NCI-H1417 (cell line): ENCODE measurements around the gene TXNDC9.
"Not testable (repeated sequence)": the region's sequence is repeated elsewhere in the genome, so short reads cannot be mapped to it uniquely, and the experiment has no call there.

Source experiments
- DNase-seq, 3 experiments: peaks; one replicate each; lab custom pipeline; 2025; lab: John Stamatoyannopoulos, UW

TXNDC9 gene, protein sequence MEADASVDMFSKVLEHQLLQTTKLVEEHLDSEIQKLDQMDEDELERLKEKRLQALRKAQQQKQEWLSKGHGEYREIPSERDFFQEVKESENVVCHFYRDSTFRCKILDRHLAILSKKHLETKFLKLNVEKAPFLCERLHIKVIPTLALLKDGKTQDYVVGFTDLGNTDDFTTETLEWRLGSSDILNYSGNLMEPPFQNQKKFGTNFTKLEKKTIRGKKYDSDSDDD

GRCh38 chr2:99335911-99336803 is at the start of gene TXNDC9:
Gene TXNDC9, minus strand, starts transcription at chr2:99336333. Its CDS starts 3,123 bp downstream, at chr2:99333210.
- peak; percentile 98 to 100 (median 99) for DNase-seq

DNA sequence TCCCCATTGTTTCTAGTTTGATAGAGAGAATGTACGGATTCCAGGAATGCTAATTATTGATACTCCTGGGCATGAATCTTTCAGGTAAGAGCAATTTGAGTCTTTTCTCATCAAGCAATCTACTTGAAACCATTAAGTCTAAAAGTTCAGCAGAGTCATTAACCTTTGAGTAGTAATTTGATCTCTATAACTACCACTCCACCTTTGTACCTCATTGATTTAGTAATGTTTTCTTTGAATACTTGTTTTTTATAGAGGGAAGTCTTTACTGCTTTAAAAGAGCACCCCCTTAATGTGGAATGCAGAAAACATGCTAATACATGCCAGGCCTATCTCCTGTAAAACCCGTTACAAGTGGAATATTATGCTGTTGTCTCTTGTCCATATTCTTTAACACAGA is 46.0 kb upstream of the TXNDC9 start:
- DNase-seq, result no peak

DNA sequence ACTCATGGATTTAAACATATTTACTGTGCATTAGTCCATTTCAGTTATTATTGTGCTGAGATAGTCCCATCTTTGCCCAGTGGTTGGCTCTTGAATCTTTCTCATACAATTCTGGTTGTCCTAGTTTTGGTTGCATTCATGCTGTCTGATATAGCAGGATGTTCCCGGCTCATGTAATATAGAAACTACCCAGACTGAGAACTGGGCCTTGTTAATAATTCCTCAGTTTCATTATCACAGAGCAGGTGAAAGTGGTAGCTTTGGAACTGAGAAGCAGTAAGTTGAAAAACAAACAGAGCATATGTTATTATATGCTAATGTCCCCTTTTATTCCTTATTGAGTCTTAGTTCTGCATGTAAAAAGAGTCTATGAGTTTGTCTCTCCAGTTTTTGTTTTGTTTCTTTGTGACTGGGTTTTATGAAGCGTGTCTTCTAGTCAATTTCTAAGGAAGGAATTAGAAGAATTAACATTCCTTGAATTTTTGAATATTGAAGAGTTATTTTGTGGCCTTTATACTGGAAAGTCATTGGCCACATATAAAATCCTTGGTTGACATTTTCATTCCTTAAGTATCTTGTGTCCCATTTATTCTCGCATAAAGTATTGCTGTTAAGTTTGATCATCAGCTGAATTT is 44.4 kb upstream of the TXNDC9 start:
- no peak for DNase-seq

DNA sequence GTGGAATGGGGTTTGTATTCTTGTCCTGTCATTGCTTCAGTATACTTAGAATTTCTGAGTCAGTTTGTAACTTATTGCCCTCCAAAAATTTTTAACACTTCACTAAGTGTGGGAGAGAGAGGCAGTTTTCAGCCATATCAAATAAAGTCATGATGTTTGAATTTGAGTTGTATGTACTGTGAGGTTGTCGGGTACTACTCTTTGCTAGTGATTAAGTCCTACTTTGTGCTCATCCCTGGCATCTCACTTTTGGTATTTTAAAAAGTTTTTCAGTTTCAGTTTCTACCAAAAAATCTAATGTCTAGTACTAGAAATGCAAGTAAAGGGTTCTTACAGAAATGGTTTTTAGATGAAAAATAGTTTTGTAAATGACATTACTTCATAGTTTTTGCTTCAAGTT is 41.7 kb upstream of the TXNDC9 start:
- no peak for DNase-seq

DNA sequence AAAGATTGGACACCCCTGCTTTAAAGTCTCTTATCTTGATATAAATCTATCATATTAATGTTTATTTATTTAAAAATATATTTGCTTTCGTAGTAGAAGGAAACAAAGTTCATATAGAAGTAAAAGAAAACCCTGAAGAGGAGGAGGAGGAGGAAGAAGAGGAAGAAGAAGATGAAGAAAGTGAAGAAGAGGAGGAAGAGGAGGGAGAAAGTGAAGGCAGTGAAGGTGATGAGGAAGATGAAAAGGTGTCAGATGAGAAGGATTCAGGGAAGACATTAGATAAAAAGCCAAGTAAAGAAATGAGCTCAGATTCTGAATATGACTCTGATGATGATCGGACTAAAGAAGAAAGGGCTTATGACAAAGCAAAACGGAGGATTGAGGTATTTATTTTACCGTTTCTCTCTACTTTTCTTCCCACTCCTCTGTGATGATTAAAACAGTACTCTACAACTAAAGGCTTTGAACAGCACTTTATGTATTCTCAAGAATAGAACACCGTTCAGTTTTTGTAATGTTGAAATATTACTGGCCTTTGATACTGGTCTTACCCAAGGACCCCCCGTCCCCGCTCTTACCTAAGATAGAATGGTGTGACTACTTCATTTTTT is 40.2 kb upstream of the TXNDC9 start:
- DNase-seq, result no peak

GRCh38 chr2:99374747-99375146 is 38.6 kb upstream of the TXNDC9 start:
- DNase-seq, result no peak

- no peak for DNase-seq
These were observed 37.0 kb upstream of the TXNDC9 start for GRCh38 chr2:99373144-99373543.

GRCh38 chr2:99368854-99369253 is 32.7 kb upstream of the TXNDC9 start:
- not testable (repeated sequence) for DNase-seq

DNA sequence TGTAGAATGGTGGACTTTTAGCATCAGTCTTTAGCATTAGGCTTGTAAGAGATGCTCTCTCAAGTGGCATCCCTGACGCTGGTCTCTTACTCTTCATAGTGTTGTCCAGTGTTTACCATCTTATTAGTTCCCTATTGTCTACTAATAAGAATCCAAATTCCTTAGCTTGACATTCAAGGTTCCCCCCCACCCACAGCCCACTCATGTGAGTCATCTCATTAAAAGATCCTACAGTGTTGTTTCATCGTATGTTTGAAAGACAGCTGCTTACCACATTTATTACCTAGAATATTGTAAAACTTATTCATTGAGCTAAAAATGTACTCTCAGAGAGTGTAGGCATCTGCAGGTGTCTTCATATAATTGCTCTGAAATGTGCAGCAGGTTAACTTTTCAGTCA is 29.5 kb upstream of the TXNDC9 start:
- DNase-seq, result no peak

GRCh38 chr2:99356853-99357252 is 20.7 kb upstream of the TXNDC9 start:
- no peak for DNase-seq

GRCh38 chr2:99354825-99355224 is 18.7 kb upstream of the TXNDC9 start:
- not testable (repeated sequence) for DNase-seq

- DNase-seq, result no peak
These were observed 17.9 kb upstream of the TXNDC9 start for GRCh38 chr2:99354070-99354469.

DNA sequence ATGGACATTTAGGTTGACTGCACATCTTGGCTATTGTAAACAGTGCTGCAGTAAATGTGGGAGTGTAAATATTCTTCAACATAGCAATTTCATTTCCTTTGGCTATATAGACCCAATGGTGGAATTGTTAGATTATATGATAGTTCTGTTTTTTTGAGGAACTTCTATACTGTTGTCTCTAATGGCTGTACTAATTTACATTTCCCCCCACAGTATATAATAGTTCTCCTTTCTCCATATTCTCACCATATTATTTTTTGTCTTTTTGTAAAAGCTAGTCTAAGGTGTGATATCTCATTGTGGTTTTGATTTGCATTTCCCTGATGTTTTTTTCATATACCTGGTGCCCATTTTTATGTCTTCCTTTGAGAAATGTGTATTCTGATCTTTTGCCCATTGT is 14.1 kb upstream of the TXNDC9 start:
- no peak for DNase-seq

- DNase-seq, result no peak
These were observed 12.0 kb upstream of the TXNDC9 start for GRCh38 chr2:99348173-99348572.

- DNase-seq, result no peak
These were observed 10.1 kb upstream of the TXNDC9 start for GRCh38 chr2:99346218-99346617.

GRCh38 chr2:99345446-99345845 is 9.3 kb upstream of the TXNDC9 start:
- DNase-seq, result not testable (repeated sequence)

- no peak for DNase-seq
These were observed 6.4 kb upstream of the TXNDC9 start for GRCh38 chr2:99342536-99342935.

DNA sequence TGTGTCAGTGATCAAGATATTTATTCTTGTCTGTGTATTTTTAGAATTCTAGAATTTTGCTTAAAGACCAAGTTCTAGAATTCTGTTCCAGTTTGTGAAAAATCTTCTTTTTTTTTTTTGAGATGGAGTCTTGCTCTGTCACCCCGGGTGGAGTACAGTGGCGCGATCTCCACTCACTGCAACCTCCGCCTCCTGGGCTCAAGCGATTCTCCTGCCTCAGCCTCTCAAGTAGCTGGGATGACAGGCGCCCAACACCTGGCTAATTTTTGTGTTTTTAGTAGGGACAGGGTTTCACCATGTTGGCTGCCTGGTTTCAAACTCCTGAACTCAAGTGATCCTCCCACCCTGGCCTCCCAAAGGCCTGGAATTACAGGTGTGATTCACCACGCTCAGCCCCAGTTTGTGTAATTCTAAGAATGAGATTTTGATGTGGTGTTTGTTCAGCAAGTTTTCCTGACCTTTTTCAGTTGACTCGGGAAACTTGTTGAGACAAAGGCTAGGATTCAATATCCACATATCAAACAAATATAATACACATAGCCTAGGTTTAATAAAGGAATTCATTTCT is 4.6 kb upstream of the TXNDC9 start:
- no peak for DNase-seq

- DNase-seq, result peak in 1 of 3 experiments; percentile 53
These were observed 2.0 kb upstream of the TXNDC9 start for GRCh38 chr2:99338029-99338585.

GRCh38 chr2:99337113-99338028 is 1.2 kb upstream of the TXNDC9 start, which contains the start of gene EIF5B:
Gene EIF5B, plus strand, starts transcription at chr2:99337389. Its CDS starts 166 bp downstream, at chr2:99337555.
- peak; percentile 95 to 97 (median 96) for DNase-seq

DNA sequence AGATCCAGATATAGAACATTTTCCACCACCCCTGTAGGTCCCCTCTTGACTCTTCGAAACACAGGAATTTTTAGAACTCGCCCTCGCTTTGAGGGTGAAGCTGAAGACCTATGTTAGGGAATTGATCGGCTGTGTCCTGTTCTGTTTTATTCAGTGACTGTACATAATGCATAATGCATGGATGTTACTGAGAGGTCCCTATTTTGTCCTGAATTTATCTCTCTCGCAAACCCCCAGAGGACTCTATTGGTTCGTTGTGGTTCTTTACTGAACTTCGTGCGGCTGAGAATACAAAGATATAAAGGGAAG is 625 bp upstream of the TXNDC9 start:
- peak in 1 of 3 experiments; percentile 66 for DNase-seq
